T-helper 22 cell (primary cell): ENCODE results near the gene CHAF1B.

Source experiments
- DNase-seq: peaks from one replicate; pipeline ENCODE4 v3.0.0-alpha.2; 2020; ENCODE audit warnings: low read depth

The CHAF1B gene

DNA sequence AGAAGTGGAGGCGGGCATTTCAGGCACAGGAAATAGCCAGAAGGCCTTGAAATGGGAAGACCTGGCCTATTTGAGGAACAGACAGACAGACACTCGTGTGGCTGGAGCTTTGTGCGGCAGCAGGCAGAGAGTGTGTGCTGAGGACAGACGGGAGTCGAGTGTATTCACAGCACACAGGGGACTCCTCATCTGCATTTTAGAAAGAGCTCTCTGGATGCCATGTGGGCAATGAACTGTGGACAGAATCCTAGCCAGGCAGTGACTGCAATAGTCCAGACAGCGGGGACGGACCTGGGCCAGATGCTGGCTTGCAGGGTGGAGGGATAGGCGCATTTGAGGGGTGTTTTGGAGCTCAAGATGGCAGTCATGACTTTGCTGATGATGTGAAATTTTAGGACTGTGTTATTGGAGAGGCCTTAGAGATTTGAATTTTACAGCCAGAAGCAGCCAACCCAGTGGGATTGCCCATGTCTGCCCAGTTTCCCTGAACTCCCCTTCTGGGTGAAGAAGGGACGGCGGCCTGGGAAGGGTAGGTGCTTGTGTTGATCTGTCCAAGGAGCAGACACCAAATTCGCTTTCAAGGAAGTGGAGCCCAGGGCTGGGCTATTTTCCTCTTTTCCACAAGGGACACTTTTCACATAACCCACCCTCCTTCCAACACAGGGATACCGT lies 43.7 kb downstream of the CHAF1B start:
- DNase-seq = no peak

DNA sequence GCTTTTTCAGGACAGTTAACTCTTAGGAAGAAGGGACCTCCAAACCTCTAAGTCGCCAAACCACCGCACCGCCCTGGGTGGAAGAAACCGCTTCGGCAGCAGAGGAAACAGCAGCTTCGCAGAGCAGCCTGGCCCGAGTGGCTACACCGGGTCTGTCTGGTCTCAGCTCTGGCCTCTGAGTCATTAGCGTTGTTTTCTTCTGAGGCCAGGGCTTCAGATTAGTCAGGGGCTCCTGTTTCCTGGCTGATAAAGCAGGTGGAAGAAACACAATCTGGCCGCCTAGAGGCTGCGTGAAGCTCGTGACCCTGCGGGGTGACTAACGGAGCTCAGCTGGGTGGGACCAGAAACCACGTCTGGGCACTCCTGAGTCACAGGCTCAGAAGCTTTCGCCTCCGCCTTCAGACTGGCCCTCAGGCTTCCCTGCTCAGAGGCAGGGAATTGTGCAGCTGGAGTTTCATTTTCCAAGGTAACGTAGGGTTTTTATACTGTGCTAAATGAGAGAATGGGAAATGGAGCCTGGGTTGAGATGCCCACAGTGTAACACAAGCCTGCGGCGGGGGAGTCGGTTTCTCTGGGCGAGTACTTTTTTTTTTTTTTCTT lies 44.9 kb downstream of the CHAF1B start:
- DNase-seq = peak; percentile 9

DNA sequence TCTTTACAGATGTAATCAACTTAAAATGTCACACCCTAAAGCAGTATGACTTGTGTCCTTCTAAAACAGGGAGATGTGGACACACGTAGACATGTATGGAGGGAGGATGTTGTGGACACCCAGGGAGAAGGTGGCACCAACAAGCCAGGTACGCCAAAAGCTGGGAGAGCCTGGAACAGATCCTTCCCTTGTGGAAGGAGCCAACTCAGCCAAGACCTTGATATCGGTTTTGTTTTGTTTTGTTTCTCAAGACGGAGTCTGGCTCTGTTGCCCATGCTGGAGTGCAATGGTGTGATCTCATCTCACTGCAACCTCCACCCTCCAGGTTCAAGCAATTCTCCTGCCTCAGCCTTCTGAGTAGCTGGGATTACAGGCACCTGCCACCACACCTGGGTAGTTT lies 45.6 kb downstream of the CHAF1B start:
- DNase-seq = no peak

DNA sequence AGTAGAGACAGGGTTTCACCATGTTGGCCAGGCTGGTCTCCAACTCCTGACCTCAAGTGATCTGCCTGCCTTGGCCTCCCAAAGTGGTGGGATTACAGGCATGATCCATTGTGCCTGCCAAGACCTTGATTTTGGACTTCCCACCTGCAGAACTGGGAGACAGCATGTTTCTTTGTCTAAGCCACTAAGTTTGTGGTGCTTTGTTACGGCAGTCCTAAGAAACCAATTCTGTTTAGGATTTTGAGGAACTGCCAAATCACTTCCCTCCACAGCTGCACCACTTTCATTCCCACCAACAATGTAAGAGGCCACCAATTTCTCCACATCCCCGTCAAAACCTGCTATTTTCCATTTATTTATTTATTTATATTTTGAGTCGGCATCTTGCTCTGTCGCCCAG lies 46.1 kb downstream of the CHAF1B start:
- no peak for DNase-seq

DNA sequence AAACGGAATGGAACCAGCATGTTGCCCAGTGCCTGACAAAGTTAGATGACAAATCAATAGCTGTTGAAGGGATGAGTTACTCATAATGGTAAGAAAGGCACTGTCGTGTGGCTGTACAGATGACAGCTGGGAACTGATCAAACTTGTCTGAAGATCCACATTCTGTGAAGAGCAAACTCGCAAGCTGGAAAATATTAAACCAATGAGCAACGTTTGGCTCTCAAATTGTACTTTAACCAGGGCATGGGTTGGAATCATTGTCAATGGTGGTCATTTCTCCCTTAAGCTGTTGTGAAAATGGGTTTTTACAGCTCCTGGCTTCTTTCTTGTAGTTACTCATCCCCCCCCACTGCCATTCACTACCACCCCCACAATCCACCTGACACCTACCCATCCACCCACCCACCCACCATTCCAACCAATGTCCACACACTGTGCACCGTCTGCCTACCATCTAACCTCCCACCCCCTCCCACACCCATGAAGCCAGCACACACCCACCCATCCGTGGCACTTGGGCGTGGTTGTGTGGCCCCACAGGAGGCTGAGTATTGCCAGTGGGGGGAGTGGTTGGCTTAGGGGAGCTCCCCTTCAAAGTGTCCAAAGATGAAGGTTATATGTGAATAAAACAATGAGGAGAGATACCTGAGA lies 48.0 kb downstream of the CHAF1B start:
- no peak for DNase-seq

DNA sequence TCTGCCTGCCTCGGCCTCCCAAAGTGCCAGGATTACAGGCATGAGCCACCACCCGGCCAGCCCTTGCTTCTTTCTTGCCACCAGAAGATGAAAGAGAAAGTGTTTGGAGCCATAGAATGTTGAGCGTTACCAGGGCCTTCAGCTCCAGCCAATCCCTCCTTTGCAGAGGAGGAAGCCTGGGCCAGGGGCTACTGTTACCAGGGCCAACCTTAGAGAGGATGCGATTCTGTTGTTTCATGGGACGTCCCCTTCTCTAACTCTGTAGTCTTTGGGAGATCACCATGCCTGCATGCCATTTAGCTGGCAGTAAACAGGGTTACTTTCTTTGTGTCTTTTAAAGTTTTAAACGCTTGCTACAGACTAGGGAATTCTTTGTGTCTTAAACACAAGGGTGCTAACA lies 49.0 kb downstream of the CHAF1B start:
- no peak for DNase-seq

DNA sequence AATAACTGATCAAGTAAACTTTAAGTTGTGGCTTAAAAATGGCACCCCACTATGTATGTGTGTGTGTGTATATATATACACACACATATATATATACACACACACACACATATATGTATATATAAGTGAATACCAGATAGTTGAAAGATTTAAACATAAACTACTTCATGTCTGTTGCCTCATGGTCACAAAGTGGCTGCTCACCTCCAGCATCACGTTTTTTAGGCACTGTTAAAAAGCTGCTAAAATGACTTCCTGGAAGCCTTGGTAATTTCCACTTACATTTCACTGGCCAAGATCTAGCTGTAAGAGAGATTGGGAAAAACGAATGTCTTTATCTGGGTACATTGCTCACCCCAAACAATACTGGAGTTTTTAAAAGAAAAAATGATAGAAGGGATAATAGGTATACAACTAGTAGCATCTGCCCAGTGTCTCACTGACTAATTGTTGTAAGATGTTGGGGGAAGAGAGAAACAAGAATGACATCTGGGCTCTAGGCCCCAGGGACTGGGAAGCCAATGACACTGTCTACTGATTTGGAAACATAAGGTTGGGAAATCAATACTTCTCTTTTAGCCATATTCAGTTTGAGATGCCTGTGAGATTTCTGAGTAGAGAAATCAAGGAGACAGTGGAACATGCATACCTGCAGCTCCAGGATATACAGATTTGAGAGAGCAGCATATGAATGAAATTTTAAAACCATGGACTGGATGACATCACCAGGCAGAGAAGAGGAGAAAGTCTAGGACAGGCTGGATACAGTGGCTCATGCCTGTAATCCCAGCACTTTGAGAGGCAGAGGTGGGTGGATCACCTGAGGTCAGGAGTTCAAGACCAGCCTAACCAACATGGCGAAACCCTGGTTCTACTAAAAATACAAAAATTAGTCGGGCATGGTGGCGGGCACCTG lies 51.9 kb downstream of the CHAF1B start:
- DNase-seq = no peak

DNA sequence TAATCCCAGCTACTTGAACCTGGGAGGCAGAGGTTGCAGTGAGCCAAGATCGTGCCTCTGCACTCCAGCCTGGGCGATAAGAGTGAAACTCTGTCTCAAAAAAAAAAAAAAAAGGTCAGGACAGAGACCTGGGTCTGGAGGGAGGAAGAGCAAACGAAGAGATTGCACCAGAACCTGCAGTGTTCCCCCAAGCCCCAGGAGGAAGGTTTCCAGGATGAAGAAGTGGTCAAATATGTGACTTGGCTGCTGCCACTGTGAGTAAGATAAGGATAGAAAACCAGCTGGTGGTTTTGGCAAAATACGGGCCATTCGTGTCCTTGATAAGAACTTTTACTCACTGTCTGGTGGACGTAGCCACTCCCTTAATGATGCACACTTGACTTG lies 52.5 kb downstream of the CHAF1B start:
- no peak for DNase-seq

DNA sequence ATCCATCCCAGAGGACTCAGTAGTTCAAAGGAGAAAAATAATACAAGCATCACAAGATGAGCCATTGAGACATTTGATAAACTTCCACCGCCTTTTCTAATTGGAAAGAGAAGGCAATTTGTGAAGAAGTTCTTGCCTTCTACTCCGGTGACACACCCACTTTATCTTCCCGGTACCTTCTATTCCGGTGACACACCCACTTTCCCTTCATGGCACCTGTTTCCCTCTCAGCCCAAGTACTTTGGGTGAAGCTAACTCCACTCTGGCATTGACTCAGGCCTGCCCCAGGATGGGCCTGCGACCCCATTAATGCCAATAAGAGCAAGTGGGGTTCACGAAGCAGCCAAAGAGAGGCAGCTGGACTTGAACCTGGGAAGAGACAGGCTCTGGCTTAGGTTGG lies 56.5 kb downstream of the CHAF1B start:
- no peak for DNase-seq

DNA sequence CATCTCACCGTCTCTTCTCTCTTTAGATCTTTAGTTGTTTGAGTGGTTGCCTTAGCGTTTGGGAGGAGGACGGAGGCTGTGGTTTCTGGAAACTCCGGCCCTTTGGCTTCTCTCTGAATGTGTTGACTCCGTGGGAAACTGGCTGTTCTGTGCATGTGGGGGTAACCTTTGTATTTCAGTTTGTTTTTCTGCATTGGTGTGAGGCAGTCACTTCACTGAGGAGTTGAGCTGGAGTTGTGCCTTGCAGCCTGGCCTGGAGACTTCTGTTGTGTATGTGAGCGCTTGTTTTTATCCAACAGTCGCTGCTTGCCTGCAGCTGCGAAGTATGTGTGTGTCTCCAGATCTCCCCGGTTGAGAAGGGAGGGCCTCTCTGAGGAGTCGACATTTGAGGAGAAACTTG lies 61.1 kb downstream of the CHAF1B start:
- no peak for DNase-seq

DNA sequence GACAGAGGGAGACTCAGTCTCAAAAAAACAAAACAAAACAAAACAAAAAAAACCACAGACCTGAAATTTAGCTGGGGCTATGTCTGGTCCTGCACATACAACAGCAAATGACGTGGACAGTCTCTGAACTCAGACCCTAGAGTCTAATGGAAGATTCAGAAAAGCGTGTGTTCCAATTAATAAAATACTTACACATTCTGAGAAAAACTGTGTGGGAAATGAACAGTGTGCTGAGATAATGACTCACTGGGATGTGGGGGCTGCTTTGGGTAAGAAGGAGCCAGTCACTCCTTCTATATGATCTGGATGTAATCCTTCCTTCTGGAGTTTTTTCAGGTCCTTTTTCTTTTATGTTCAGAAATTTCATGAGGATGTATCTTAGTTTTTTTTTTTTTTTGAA lies 65.3 kb downstream of the CHAF1B start:
- no peak for DNase-seq

DNA sequence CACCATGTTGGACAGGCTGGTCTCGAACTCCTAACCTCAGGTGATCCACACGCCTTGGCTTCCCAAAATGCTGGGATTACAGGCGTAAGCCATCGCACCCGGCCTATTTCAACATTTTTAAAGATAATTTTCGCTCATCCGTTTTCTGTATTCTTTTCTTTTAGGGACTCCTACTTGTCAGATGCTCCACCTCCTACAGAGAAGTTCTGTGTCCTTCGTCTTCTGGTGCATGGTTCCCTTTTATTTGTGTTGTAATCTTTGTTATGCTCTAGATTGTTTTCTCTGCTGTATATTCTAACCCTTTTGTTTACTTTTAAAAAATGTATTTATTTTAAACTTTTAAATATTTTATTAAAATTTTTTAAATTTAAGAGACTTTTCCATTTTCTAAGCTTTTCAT lies 66.3 kb downstream of the CHAF1B start:
- DNase-seq = no peak

DNA sequence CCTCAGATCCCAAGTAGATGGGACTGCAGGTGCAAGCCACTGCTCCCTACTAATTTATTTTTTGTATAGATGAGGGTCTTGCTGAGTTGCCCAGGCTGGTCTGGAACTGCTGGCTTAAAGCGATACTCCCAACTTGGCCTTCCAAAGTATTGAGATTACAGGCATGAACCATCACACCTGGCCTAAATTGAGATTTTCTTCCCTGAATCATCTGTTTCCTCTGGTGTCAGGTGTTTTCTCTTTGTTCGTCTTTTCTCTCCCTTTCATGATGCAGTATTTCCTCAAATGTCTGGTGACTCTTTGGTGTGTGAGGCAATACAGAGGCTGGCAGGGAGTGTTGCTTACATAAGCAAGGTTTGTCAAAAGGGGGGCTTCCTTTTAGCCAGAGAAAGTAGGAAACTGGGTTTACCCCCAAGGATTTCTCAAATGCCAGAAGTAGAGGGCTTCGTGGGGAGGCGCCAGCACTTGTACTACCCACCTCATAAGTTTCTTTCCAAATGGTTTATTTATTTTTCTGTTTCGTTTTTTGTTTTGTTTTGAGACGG lies 67.2 kb downstream of the CHAF1B start:
- no peak for DNase-seq

DNA sequence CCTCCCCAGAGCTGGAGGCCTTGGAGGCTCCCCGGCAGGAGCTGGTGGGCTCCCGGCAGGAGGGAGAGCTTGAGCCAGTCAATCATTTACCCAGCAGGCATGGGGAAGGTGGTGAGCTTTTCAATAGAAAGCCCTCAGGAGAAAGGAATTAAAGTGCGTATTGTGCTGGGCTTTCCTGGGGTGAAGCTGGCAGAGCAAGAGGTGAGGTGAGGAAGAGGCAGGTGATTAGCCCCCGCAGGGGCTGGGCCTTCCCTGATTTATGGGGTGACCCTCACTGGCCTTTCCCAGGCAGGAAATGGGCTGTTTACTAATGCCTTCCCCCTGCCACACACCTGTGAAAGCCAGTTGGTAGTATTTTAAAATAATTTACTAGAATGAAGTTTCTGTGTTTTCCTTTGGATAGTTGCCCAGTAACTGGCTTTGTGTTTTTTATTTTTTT lies 68.9 kb downstream of the CHAF1B start:
- DNase-seq = no peak

DNA sequence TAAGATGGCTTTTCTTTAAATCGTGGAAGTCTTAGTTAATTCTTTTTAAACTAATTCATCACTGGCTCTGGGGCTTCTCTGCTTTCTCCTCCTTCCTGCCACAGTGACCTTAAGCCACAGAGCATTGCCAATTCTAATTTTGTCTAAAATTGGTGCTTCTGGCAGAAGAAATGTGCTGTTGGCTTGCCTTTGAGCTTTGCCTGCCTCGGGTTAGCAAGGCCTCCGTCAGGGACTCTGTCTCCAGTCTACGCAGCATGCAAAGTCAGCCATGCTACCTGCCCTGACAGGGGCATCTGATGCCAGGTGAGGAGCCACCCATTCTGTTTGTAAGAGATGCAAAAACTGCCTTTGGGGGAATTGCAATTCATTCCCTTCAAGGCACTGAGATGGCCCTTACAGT lies 69.5 kb downstream of the CHAF1B start:
- no peak for DNase-seq

DNA sequence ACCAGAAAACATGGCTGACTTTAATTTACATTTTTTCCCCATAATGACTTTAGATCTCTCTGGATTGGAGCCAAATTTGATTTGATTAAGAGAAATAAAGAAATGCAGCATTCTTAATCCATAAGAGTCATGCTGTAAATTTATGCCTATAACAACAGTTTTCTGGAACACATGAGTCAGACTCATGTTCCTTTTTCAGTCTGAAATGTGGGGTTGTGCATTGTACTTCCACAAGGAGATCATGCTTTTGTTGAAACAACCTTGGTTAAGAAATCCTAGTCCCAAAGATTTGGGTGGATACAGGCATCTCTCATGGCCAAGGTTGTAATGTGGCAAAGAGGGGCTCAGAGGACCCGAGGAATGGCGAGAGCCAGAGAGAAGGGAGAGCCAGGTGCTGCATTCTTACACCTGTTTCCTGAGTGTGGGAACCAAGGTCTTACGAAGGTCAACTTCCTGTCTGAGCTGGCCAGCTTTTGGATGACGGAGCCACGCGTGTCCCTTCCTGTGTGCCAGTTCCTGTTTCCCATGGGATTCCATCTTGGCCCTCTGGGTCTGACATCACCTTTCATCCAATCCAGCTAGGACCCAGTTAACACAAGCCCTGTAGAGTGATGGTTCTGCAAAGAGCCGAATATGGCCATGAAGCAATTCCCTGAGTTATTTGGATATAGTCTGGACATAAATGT lies 71.7 kb downstream of the CHAF1B start:
- DNase-seq = no peak

DNA sequence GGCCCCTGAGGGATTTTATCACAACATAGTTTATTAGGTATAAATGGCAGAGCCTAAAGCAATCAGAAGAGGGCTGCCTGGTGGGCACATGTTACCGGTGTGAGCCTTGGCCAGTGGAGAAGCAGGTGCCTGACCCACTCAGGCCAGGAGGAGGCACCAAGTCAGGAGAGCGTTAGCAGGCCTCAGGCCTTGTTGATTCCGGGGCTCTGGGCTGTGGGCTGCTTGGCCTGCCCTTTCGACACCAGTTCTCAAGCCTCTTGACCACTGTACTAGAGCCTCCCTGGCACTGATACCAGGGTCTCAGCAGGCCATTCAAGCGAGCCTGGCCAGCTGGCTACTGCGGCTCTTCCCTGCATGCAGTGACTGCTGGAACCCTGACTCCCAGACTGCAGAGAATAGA lies 73.9 kb downstream of the CHAF1B start:
- DNase-seq = no peak

DNA sequence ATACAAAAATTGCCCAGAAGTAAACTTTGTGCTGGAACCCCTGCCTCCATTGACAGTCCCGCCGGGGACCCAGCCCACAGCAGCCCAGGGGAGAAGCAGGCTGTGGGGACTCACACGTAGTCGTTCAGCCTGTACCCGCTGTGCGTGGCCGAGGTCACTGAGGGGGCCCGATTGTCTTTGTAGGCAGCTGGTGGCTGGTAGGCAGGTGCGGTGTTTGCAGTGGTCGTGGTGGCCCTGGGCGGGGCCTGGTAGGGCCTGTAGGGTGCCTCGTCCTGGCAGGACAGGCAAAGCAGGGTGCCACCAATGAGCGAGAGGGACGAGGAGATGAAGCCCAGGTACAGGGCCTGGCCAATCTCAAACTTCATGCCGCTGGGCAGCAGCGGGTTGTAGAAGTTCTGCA lies 75.7 kb downstream of the CHAF1B start:
- no peak for DNase-seq

DNA sequence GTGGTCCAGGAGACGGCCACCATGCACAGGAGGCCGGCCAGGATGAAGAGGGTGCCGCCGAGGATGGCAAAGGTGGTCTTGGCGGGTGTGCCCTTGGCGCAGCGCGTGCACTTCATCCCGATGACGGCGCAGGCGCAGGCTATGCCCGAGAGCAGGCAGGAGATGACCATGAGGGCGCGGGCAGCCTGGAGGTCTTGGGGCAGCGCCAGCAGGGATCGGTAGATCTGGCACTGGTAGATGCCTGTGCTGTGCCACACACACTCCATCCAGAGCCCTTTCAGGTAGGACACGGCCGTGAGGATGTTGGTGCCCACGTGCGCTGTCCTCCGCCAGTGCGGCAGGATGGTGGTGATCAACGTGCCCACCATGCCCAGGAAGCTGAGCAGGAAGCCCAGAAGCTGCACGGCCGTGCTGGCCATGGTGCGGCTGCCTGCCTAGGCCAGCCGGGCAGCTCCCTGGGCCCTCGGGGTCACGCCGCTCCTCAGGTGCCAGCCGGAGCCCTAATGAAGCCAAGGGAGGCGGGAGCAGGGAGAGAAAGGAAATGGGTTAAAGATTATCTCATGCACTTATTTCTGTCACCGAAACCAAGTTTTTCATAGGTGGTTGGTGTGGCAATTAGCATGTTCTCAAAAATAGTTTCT lies 76.2 kb downstream of the CHAF1B start:
- no peak for DNase-seq

DNA sequence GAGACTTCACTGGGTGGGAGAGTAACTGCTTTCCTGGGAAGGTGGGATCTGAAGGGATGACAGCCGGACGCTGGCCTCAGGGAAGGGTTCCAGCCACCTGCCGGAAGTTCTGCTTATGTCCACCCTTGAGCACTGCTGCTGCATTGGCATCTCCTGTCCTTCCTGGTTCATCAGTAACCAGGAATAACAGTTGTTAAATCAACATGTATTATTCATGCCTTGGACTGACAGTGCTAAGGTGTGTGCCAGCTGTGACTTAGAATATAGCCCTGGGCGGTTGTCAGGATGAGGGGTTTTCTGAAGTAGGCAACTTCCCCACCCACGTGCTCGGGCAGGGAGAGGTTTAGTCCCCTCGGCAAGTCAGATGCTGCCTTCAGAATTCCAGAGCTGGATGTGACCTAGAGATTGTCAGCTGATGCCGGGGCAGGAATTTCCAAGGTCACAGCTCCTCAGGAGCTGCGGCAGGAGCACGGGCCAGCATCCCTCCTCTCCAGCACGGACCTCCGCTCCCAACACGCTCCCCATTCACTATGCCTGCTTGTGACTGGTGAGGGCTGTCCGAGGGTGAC lies 76.8 kb downstream of the CHAF1B start:
- DNase-seq = no peak

DNA sequence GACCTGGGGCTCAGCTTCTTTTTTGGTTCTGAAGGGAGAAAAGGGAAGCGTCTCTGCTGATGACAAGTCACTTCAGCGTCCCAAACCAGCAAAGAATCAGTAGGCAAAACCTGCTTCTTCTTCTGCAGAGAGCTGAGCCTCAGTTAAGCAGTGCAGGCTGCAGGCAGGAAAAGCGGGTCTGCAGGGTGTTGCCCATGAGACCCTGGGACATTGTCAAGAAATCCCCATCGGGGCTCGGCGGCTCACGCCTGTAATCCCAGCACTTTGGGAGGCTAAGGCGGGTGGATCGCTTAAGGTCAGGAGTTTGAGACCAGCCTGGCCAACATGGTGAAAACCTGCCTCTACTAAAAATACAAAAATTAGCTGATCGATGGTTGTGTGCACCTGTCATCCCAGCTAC lies 78.0 kb downstream of the CHAF1B start:
- DNase-seq = no peak
